ENCODE results near the gene CNNM1. TPM values are rescaled to one million over a fixed set of nuclear protein-coding genes. Genes with fewer than 3 reads are reported as not detected.

The CNNM1 gene
- total RNA-seq, 1 experiment from 2014 or later, result not detected

DNA sequence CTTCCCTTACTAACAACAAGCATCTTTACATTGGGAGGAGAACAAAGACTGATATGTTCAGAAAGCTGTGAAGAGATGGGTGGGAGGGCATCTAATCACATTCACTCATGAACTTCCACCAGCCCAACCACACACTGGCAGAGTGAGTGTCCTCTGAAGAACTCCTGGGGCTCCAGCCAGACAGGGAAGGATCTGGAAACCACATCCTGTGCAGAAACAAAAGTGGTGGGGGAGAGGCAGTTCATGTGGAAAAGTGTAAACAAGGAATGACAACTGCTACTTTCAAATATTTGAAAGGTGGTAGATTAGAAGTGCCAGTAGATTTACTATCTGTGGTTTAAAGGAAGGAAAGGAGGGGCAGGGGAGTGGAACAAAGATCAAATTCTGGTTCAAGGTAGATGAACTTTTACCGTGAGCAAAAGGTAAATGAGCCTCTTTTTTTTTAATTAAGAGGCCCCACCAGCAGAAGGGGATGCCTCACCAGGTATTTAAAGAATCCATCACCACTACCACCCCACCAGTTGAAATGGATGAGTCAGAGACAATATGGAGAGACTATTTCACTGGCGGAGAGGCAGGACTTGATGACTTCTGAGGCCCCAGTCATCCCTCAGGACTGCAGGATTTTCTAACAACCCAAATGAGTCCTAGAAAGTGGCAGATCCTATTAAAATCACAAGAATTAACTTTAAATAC is 66.7 kb downstream of the CNNM1 start:
- DNase-seq (ENCODE audit: low read depth, low spot score), result no peak
- peak; percentile 41; the same call in 1 of the 2 replicates for ATAC-seq
- H3K36me3 ChIP-seq (ENCODE audit: control insufficient read depth in 1 of 2, insufficient read depth in 2 of 2, low read length in 2 of 2), result peaks cover 17 to 28% of the 10 kb centered on the region in 2 experiments
- no peak overlapping the region for H2AFZ ChIP-seq (ENCODE audit: low read depth, low read length, poor library complexity, severe bottlenecking)
- TF ChIP-seq ZFX (IDR thresholded peaks at IDR 0.05) (no peak), EZH2phosphoT487 (IDR thresholded peaks at IDR 0.05; ENCODE audit: borderline replicate concordance) (no peak), POLR2AphosphoS5 (IDR thresholded peaks at IDR 0.05; ENCODE audit: low read depth, low read length) (no peak; the same call in none of the 2 replicates), ZNF274 (IDR thresholded peaks at IDR 0.05; ENCODE audit: low read depth, low read length) (no peak), SIN3A (IDR thresholded peaks at IDR 0.05; ENCODE audit: low read depth) (no peak), EGR1 (IDR thresholded peaks at IDR 0.05; ENCODE audit: low read depth) (no peak), ELF1 (IDR thresholded peaks at IDR 0.05; ENCODE audit: borderline replicate concordance, low read depth) (no peak), SRF (IDR thresholded peaks at IDR 0.05; ENCODE audit: low read depth) (no peak), TCF7L2 (IDR thresholded peaks at IDR 0.05; ENCODE audit: borderline replicate concordance, extremely low read depth, insufficient read depth, insufficient read length) (no peak), CBX3 (IDR thresholded peaks at IDR 0.05; ENCODE audit: low read depth) (no peak), POLR2A (IDR thresholded peaks at IDR 0.05; ENCODE audit: borderline replicate concordance, extremely low read depth, insufficient read depth, insufficient read length) (no peak), SP1 (IDR thresholded peaks at IDR 0.05; ENCODE audit: low read depth) (no peak)
- TF ChIP-seq, protein P1, sequence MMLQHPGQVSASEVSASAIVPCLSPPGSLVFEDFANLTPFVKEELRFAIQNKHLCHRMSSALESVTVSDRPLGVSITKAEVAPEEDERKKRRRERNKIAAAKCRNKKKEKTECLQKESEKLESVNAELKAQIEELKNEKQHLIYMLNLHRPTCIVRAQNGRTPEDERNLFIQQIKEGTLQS (IDR thresholded peaks at IDR 0.05), result no peak
- TF ChIP-seq, protein P2, sequence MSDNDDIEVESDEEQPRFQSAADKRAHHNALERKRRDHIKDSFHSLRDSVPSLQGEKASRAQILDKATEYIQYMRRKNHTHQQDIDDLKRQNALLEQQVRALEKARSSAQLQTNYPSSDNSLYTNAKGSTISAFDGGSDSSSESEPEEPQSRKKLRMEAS (IDR thresholded peaks at IDR 0.05), result no peak
- TF ChIP-seq, protein P3, sequence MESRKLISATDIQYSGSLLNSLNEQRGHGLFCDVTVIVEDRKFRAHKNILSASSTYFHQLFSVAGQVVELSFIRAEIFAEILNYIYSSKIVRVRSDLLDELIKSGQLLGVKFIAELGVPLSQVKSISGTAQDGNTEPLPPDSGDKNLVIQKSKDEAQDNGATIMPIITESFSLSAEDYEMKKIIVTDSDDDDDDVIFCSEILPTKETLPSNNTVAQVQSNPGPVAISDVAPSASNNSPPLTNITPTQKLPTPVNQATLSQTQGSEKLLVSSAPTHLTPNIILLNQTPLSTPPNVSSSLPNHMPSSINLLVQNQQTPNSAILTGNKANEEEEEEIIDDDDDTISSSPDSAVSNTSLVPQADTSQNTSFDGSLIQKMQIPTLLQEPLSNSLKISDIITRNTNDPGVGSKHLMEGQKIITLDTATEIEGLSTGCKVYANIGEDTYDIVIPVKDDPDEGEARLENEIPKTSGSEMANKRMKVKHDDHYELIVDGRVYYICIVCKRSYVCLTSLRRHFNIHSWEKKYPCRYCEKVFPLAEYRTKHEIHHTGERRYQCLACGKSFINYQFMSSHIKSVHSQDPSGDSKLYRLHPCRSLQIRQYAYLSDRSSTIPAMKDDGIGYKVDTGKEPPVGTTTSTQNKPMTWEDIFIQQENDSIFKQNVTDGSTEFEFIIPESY (IDR thresholded peaks at IDR 0.05; ENCODE audit: extremely low read depth, insufficient replicate concordance, low read length), result no peak
- TF ChIP-seq, protein P4, sequence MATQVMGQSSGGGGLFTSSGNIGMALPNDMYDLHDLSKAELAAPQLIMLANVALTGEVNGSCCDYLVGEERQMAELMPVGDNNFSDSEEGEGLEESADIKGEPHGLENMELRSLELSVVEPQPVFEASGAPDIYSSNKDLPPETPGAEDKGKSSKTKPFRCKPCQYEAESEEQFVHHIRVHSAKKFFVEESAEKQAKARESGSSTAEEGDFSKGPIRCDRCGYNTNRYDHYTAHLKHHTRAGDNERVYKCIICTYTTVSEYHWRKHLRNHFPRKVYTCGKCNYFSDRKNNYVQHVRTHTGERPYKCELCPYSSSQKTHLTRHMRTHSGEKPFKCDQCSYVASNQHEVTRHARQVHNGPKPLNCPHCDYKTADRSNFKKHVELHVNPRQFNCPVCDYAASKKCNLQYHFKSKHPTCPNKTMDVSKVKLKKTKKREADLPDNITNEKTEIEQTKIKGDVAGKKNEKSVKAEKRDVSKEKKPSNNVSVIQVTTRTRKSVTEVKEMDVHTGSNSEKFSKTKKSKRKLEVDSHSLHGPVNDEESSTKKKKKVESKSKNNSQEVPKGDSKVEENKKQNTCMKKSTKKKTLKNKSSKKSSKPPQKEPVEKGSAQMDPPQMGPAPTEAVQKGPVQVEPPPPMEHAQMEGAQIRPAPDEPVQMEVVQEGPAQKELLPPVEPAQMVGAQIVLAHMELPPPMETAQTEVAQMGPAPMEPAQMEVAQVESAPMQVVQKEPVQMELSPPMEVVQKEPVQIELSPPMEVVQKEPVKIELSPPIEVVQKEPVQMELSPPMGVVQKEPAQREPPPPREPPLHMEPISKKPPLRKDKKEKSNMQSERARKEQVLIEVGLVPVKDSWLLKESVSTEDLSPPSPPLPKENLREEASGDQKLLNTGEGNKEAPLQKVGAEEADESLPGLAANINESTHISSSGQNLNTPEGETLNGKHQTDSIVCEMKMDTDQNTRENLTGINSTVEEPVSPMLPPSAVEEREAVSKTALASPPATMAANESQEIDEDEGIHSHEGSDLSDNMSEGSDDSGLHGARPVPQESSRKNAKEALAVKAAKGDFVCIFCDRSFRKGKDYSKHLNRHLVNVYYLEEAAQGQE (IDR thresholded peaks at IDR 0.05; ENCODE audit: low read depth), result no peak
- H4K20me1 ChIP-seq (ENCODE audit: insufficient read depth), result no peaks in the 10 kb centered on the region
- H3K9me3 ChIP-seq (ENCODE audit: control insufficient read depth in 1 of 2, insufficient read depth in 1 of 2, low read depth in 1 of 2, low read length in 2 of 2), result no peaks in the 10 kb centered on the region
- no TSS peak for BruUV-seq (replicated peaks)
- no peaks in the 10 kb centered on the region for H3K9me2 ChIP-seq (ENCODE audit: insufficient read depth)
- POLR2A ChIA-PET, result no interaction called here
- CTCF ChIA-PET, result no interaction called here
- H3K9ac ChIP-seq (ENCODE audit: low read length), result no peak overlapping the region
- H3K4me2 ChIP-seq (ENCODE audit: low read length), result peak overlapping the region; percentile 37; the same call in 1 of the 2 replicates
- peaks cover 15 to 31% of the 10 kb centered on the region in 2 experiments; a peak in 3 of 4 replicates for H3K4me1 ChIP-seq (ENCODE audit: control insufficient read depth in 1 of 2, insufficient read depth in 2 of 2, low read length in 2 of 2)
- no peaks in the 10 kb centered on the region for H3K79me2 ChIP-seq (ENCODE audit: insufficient read depth, low read length)
- H3K27me3 ChIP-seq (ENCODE audit: insufficient read depth, low read length), result no peaks in the 10 kb centered on the region
- peak overlapping the region; percentile 26; the same call in 1 of the 2 replicates for H3K27ac ChIP-seq (ENCODE audit: low read depth, low read length)
- intact Hi-C loops (cut with micrococcal nuclease), result no loop called here
- RAD21 ChIA-PET (ENCODE audit: low non-redundant PET in 1 of 2, low total read pairs in 2 of 2, uncharacterized antibody in 2 of 2, unreplicated experiment in 2 of 2), result no interaction called here
- no peak overlapping the region for H3K4me3 ChIP-seq (replicated peaks in 1 of 2; ENCODE audit: low read depth in 1 of 2, low read length in 2 of 2)
